ENCODE measurements around the gene CCDC171. TPM values are rescaled to one million over a fixed set of nuclear protein-coding genes. Genes with fewer than 3 reads are reported as not detected.
"Not testable (repeated sequence)": the region's sequence is repeated elsewhere in the genome, so short reads cannot be mapped to it uniquely, and the experiment has no call there.

Gene CCDC171
- total and polyA plus RNA-seq, 10 of the 15 experiments (the other 5 are each of a cell fraction or from before 2014, with no cell fraction given), result 1.00 to 7.2 (median 2.8) TPM

DNA sequence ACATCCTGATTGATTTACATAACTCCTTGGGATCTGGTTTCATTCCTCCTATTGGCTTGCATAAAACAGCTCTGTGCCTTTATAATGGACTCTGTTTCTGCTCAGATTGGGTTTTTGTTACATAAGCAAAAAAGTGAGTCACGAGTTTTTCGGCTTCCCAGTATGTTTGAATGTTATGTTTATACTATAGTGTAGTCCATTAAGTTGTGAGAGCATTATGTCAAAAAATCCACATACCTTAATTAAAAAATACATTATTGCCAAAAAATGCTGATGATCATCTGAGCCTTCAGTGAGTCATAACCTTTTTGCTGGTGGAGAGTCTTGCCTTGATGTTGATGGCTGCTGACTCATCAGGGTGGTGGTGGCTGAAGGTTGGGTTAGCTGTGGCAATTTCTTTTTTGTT, 144.6 kb downstream of the CCDC171 start (continued):
- TF ChIP-seq IKZF1 (conservative IDR thresholded peaks at IDR 0.05), result no peak

DNA sequence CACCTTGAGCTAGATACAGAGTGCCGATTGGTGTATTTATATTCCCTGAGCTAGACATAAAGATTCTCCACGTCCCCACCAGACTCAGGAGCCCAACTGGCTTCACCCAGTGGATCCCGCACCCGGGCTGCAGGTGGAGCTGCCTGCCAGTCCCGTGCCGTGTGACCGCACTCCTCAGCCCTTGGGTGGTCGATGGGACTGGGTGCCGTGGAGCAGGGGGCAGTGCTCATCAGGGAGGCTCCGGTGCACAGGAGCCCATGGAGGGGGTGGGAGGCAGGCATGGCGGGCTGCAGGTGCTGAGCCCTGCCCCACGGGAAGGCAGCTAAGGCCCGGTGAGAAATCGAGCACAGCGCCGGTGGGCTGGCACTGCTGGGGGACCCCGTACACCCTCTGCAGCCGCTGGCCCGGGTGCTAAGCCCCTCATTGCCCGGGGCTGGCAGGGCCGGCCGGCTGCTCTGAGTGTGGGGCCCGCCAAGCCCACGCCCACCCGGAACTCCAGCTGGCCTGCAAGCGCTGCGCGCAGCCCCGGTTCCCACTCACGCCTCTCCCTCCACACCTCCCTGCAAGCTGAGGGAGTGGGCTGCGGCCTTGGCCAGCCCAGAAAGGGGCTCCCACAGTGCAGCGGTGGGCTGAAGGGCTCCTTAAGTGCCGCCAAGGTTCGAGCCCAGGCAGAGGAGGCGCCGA, 147.2 kb downstream of the CCDC171 start:
- CTCF ChIA-PET; H3K27ac ChIP-seq (ENCODE audit: control insufficient read depth, insufficient read depth); ATAC-seq; in situ Hi-C loops (cut with MboI); BruUV-seq (replicated peaks); H3K36me3 ChIP-seq (ENCODE audit: control insufficient read depth in 2 of 2, insufficient read depth in 2 of 2, low read length in 1 of 2); H3K4me3 ChIP-seq; H3K4me1 ChIP-seq (ENCODE audit: control insufficient read depth, insufficient read depth, low read length); H3K79me2 ChIP-seq (ENCODE audit: control insufficient read depth, insufficient read depth, low read length); H3K9ac ChIP-seq (ENCODE audit: control insufficient read depth, insufficient read depth, low read length); DNase-seq (ENCODE audit: low read depth, low spot score); POLR2A ChIA-PET; RAD21 ChIA-PET (ENCODE audit: unreplicated experiment); H3K4me2 ChIP-seq (ENCODE audit: control insufficient read depth, insufficient read depth); intact Hi-C loops (cut with micrococcal nuclease; ENCODE audit: unreplicated experiment); H3K9me3 ChIP-seq (replicated peaks; ENCODE audit: control insufficient read depth, insufficient read depth, low read length); FAIRE-seq; SMC1A ChIA-PET (ENCODE audit: uncharacterized antibody, unreplicated experiment); H3K27me3 ChIP-seq (replicated peaks in 1 of 2; ENCODE audit: control insufficient read depth in 2 of 2, insufficient read depth in 2 of 2, low read length in 1 of 2); H2AFZ ChIP-seq (ENCODE audit: control insufficient read depth, low read depth, low read length); H4K20me1 ChIP-seq (ENCODE audit: control insufficient read depth, insufficient read depth): not testable (repeated sequence)
- 77% methylated on average over 30 of the region's 36 CpGs for WGBS (ENCODE audit: insufficient coverage, insufficient replicate concordance, low lambda C conversion rate, missing lambda C conversion rate)

DNA sequence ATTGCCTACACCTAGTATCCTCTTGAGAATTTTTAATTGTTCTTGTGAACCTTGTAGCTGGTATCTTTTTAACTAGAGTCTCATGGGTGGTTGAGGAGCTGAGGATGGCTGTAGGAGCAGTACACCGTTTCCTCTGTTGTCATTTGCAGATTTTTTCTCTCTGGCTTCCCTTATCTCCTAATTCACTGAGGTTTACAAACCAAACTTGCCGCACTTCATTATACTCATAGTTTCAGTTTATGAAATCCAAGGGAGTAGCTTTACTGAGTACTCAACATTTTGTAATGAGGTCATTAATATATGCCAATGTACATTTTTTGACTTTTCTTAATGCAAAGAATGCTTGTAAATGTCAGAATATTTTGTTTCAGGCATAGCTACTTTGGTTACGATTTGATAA, 154.2 kb downstream of the CCDC171 start:
- no peaks in the 10 kb centered on the region for H3K9me3 ChIP-seq (replicated peaks; ENCODE audit: control insufficient read depth, insufficient read depth, low read length)
- H3K9ac ChIP-seq (ENCODE audit: control insufficient read depth, insufficient read depth, low read length), result no peak overlapping the region
- FAIRE-seq (no peak), DNase-seq (ENCODE audit: low read depth, low spot score) (no peak), ATAC-seq (no peak)
- H4K20me1 ChIP-seq (ENCODE audit: control insufficient read depth, insufficient read depth), result no peaks in the 10 kb centered on the region
- no peaks in the 10 kb centered on the region for H3K79me2 ChIP-seq (ENCODE audit: control insufficient read depth, insufficient read depth, low read length)
- RAD21 ChIA-PET (ENCODE audit: unreplicated experiment), result no interaction called here
- no peak overlapping the region for H3K4me3 ChIP-seq
- intact Hi-C loops (cut with micrococcal nuclease; ENCODE audit: unreplicated experiment) (no loop called here), in situ Hi-C loops (cut with MboI) (no loop called here)
- no TSS peak for BruUV-seq (replicated peaks)
- H2AFZ ChIP-seq (ENCODE audit: control insufficient read depth, low read depth, low read length), result no peak overlapping the region
- H3K36me3 ChIP-seq (ENCODE audit: control insufficient read depth in 2 of 2, insufficient read depth in 2 of 2, low read length in 1 of 2), result no peaks in the 10 kb centered on the region
- CTCF ChIA-PET, result no interaction called here
- H3K27me3 ChIP-seq (replicated peaks in 1 of 2; ENCODE audit: control insufficient read depth in 2 of 2, insufficient read depth in 2 of 2, low read length in 1 of 2), result no peaks in the 10 kb centered on the region
- H3K4me1 ChIP-seq (ENCODE audit: control insufficient read depth, insufficient read depth, low read length), result no peaks in the 10 kb centered on the region
- H3K4me2 ChIP-seq (ENCODE audit: control insufficient read depth, insufficient read depth), result no peak overlapping the region
- SMC1A ChIA-PET (ENCODE audit: uncharacterized antibody, unreplicated experiment), result no interaction called here
- WGBS (ENCODE audit: insufficient coverage, insufficient replicate concordance, low lambda C conversion rate, missing lambda C conversion rate), result 86% methylated on average over 3 of the region's 3 CpGs
- POLR2A ChIA-PET, result no interaction called here
- no peak overlapping the region for H3K27ac ChIP-seq (ENCODE audit: control insufficient read depth, insufficient read depth)
- TF ChIP-seq, protein P1, sequence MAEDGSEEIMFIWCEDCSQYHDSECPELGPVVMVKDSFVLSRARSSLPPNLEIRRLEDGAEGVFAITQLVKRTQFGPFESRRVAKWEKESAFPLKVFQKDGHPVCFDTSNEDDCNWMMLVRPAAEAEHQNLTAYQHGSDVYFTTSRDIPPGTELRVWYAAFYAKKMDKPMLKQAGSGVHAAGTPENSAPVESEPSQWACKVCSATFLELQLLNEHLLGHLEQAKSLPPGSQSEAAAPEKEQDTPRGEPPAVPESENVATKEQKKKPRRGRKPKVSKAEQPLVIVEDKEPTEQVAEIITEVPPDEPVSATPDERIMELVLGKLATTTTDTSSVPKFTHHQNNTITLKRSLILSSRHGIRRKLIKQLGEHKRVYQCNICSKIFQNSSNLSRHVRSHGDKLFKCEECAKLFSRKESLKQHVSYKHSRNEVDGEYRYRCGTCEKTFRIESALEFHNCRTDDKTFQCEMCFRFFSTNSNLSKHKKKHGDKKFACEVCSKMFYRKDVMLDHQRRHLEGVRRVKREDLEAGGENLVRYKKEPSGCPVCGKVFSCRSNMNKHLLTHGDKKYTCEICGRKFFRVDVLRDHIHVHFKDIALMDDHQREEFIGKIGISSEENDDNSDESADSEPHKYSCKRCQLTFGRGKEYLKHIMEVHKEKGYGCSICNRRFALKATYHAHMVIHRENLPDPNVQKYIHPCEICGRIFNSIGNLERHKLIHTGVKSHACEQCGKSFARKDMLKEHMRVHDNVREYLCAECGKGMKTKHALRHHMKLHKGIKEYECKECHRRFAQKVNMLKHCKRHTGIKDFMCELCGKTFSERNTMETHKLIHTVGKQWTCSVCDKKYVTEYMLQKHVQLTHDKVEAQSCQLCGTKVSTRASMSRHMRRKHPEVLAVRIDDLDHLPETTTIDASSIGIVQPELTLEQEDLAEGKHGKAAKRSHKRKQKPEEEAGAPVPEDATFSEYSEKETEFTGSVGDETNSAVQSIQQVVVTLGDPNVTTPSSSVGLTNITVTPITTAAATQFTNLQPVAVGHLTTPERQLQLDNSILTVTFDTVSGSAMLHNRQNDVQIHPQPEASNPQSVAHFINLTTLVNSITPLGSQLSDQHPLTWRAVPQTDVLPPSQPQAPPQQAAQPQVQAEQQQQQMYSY (CRISPR knock-in tag; IDR thresholded peaks at IDR 0.05), result no peak
- no peak for TF ChIP-seq CBX3 (IDR thresholded peaks at IDR 0.05; ENCODE audit: borderline replicate concordance, low read depth)
- TF ChIP-seq, protein P2, sequence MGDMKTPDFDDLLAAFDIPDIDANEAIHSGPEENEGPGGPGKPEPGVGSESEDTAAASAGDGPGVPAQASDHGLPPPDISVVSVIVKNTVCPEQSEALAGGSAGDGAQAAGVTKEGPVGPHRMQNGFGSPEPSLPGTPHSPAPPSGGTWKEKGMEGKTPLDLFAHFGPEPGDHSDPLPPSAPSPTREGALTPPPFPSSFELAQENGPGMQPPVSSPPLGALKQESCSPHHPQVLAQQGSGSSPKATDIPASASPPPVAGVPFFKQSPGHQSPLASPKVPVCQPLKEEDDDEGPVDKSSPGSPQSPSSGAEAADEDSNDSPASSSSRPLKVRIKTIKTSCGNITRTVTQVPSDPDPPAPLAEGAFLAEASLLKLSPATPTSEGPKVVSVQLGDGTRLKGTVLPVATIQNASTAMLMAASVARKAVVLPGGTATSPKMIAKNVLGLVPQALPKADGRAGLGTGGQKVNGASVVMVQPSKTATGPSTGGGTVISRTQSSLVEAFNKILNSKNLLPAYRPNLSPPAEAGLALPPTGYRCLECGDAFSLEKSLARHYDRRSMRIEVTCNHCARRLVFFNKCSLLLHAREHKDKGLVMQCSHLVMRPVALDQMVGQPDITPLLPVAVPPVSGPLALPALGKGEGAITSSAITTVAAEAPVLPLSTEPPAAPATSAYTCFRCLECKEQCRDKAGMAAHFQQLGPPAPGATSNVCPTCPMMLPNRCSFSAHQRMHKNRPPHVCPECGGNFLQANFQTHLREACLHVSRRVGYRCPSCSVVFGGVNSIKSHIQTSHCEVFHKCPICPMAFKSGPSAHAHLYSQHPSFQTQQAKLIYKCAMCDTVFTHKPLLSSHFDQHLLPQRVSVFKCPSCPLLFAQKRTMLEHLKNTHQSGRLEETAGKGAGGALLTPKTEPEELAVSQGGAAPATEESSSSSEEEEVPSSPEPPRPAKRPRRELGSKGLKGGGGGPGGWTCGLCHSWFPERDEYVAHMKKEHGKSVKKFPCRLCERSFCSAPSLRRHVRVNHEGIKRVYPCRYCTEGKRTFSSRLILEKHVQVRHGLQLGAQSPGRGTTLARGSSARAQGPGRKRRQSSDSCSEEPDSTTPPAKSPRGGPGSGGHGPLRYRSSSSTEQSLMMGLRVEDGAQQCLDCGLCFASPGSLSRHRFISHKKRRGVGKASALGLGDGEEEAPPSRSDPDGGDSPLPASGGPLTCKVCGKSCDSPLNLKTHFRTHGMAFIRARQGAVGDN (IDR thresholded peaks at IDR 0.05), result no peak
- no peak for TF ChIP-seq ZNF217 (IDR thresholded peaks at IDR 0.05)
- TF ChIP-seq EED (IDR thresholded peaks at IDR 0.05; ENCODE audit: low read depth), result no peak
- no peak for TF ChIP-seq CEBPB (IDR thresholded peaks at IDR 0.05; ENCODE audit: borderline replicate concordance in 1 of 2, low read depth in 2 of 2, low read length in 2 of 2)
- no peak for TF ChIP-seq TCF12 (IDR thresholded peaks at IDR 0.05; ENCODE audit: low read depth, low read length)

Measured in GM12878 (cell line).